Tongue (tissue), 2 donors: ENCODE measurements around the gene NEU2. TPM values are rescaled to one million over a fixed set of nuclear protein-coding genes. Genes with fewer than 3 reads are reported as not detected.

Experiments
- DNase-seq: peaks from one replicate; pipeline ENCODE4 v3.0.0-alpha.2; 2015
- total RNA-seq: library from RNA; depleted of rRNA; stranded (reverse); fragments of >200 nt; gene quantifications from one replicate; pipeline ENCODE4 v1.2.3, GENCODE V29; 2014

NEU2 gene
- not detected for total RNA-seq

GRCh38 chr2:233032551-233033320 is at the start of gene NEU2:
TSS of gene NEU2 (plus strand) at chr2:233032672. CDS start at chr2:233032672, 0 bp downstream.
- no peak for DNase-seq

- no peak for DNase-seq
Measured at GRCh38 chr2:232982926-232983668, 49.4 kb upstream of the NEU2 start.

GRCh38 chr2:232983669-232984140 is 48.8 kb upstream of the NEU2 start:
- DNase-seq: no peak

- DNase-seq: no peak
Measured at GRCh38 chr2:232984451-232985207, 47.8 kb upstream of the NEU2 start.

- no peak for DNase-seq
Measured at GRCh38 chr2:232986155-232986554, 46.3 kb upstream of the NEU2 start.

- no peak for DNase-seq
Measured at GRCh38 chr2:232993231-232993821, 39.1 kb upstream of the NEU2 start.

GRCh38 chr2:232994446-232994845 is 38.0 kb upstream of the NEU2 start:
- no peak for DNase-seq

- DNase-seq: no peak
Measured at GRCh38 chr2:232997749-232998665, 34.5 kb upstream of the NEU2 start.

- no peak for DNase-seq
Measured at GRCh38 chr2:232998666-232998985, 33.8 kb upstream of the NEU2 start.

- peak; percentile 40 for DNase-seq
Measured at GRCh38 chr2:232999354-232999753, 33.1 kb upstream of the NEU2 start.

- no peak for DNase-seq
Measured at GRCh38 chr2:233000886-233001750, 31.4 kb upstream of the NEU2 start.

GRCh38 chr2:233002829-233003657 is 29.4 kb upstream of the NEU2 start:
- no peak for DNase-seq

- no peak for DNase-seq
Measured at GRCh38 chr2:233003658-233004555, 28.6 kb upstream of the NEU2 start.

- DNase-seq: no peak
Measured at GRCh38 chr2:233005096-233005495, 27.4 kb upstream of the NEU2 start.

- no peak for DNase-seq
Measured at GRCh38 chr2:233006648-233007047, 25.8 kb upstream of the NEU2 start.

GRCh38 chr2:233007270-233007669 is 25.2 kb upstream of the NEU2 start:
- DNase-seq: no peak

GRCh38 chr2:233007739-233008138 is 24.7 kb upstream of the NEU2 start:
- no peak for DNase-seq

GRCh38 chr2:233009661-233010060 is 22.8 kb upstream of the NEU2 start:
- DNase-seq: no peak
